ENCODE results near the gene TMEM255A.

GRCh38 chrX:120269373-120270035 lies 41.8 kb downstream of the TMEM255A start:
- TF ChIP-seq POLR2A (IDR thresholded peaks at IDR 0.05): no peak
- TF ChIP-seq CTCF (IDR thresholded peaks at IDR 0.05): no peak
